SK-N-MC (cell line): Measurements from ENCODE around the gene SLC39A13.

Source experiments
- EZH2 ChIP-seq: fragments of 200-600 bp; sonication (generic); IDR thresholded peaks from one replicate; pipeline ENCODE4 v1.6.1; 2017; ENCODE audit warnings: antibody characterized with exemption
- FOXP2 ChIP-seq: optimal IDR thresholded peaks from 2 replicates; pipeline ENCODE3; 2011; ENCODE audit warnings: mild to moderate bottlenecking, moderate library complexity; ENCODE audit not compliant: insufficient read depth; ENCODE audit errors: extremely low read length, control extremely low read depth
- POLR2AphosphoS5 ChIP-seq: IDR thresholded peaks from 2 replicates; pipeline ENCODE4 v1.6.1; 2012; ENCODE audit warnings: mild to moderate bottlenecking, low read depth, low read length, borderline replicate concordance

DNA sequence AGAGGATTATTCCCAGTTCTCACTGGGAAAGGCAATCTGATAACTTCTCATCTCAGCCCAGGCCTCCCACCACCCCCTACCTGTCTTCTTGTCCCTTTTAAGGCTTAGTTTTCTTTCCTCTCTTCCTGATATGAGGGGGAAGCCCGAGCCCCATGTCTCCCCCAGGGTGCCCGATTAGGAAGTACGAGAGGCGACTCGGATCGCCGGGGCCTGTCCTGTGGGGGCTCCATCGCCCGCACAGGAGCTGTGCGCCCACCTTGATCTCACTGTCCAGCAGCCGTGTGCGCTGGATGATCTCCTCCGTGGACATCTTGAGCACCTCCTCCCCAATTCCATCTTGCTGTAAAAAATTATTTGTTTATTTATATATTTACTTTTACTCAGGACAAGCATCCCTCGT is 17.2 kb downstream of the SLC39A13 start:
- no peak for TF ChIP-seq POLR2AphosphoS5
- no peak for TF ChIP-seq EZH2
- no peak for TF ChIP-seq FOXP2
